HCT116 (cell line): ENCODE results near the gene DDX1. TPM values are rescaled to one million over a fixed set of nuclear protein-coding genes. Genes with fewer than 3 reads are reported as not detected.

Experiments used
- ATAC-seq: fragments of 200-7000 bp; cut with Tn5 transposase; 2 replicates; pipeline ENCODE4 v1.9.1; 2020; ENCODE audit warnings: mild to moderate bottlenecking, moderate library complexity
- BruUV-seq: library from RNA; stranded (reverse); fragments of 400-500 nt; replicated peaks from 2 replicates; lab custom pipeline; 2021; lab: Mats Ljungman, UMichigan
- CTCF ChIA-PET: fragments of 300-600 bp; sonication (Branson Sonifier 250); formaldehyde crosslinking; loops from one replicate; lab custom pipeline; 2021; ENCODE audit warnings: antibody characterized with exemption; lab: Charles Lee
- POLR2A ChIA-PET: fragments of 300-600, 350-600 bp; sonication (Branson Sonifier 250); formaldehyde crosslinking; loops from one replicate; lab custom pipeline; 2021; ENCODE audit warnings: antibody characterized with exemption; lab: Charles Lee
- RAD21 ChIA-PET, 2 experiments: fragments of 300-600 bp; sonication (Branson Sonifier 250); formaldehyde crosslinking; loops; one replicate each; lab custom pipeline; 2023; ENCODE audit warnings: low total read pairs in 2 of 2; ENCODE audit not compliant: uncharacterized antibody in 2 of 2, unreplicated experiment in 2 of 2, low non-redundant PET in 1 of 2; lab: Charles Lee
- DNase-seq: peaks from one replicate; pipeline ENCODE4 v3.0.0-alpha.2; 2010; ENCODE audit warnings: low read depth, low spot score
- H2AFZ ChIP-seq: fragments of 200-600 bp; shearing (Covaris generic), sonication (generic); 2 replicates; pipeline ENCODE4 v1.6.1; 2017; ENCODE audit warnings: low read depth, mixed run types, mixed read lengths, antibody characterized with exemption, low read length; ENCODE audit not compliant: poor library complexity, severe bottlenecking
- H3K27ac ChIP-seq: 2 replicates; pipeline ENCODE4 v1.5.1; 2012; ENCODE audit warnings: low read depth, low read length
- H3K27me3 ChIP-seq: fragments of 200-600 bp; sonication (generic); 2 replicates; pipeline ENCODE4 v1.6.1; 2016; ENCODE audit warnings: mixed run types, low read length, mixed read lengths; ENCODE audit not compliant: insufficient read depth
- H3K36me3 ChIP-seq, 2 experiments: fragments of 200-500 bp in 1 of 2; fragments of 200-600 bp in 1 of 2; sonication (Bioruptor generic) in 1 of 2; sonication (generic) in 1 of 2; 2 replicates each; pipeline versions ENCODE4 v1.5.1 to v1.6.1; 2014 to 2016; ENCODE audit warnings: low read length in 2 of 2, inconsistent platforms in 1 of 2, mixed read lengths in 1 of 2, mixed run types in 1 of 2; ENCODE audit not compliant: insufficient read depth in 2 of 2, control insufficient read depth in 1 of 2
- H3K4me1 ChIP-seq, 2 experiments: fragments of 200-600 bp in 1 of 2; sonication (generic) in 1 of 2; 2 replicates each; pipeline versions ENCODE4 v1.5.1 to v1.6.1; 2012 to 2017; ENCODE audit warnings: low read length in 2 of 2, inconsistent platforms in 1 of 2, mild to moderate bottlenecking in 1 of 2, mixed read lengths in 1 of 2, mixed run types in 1 of 2, moderate library complexity in 1 of 2; ENCODE audit not compliant: insufficient read depth in 2 of 2, control insufficient read depth in 1 of 2
- H3K4me2 ChIP-seq: fragments of 200-600 bp; sonication (generic); 2 replicates; pipeline ENCODE4 v1.6.1; 2017; ENCODE audit warnings: mixed run types, low read length, mixed read lengths
- H3K4me3 ChIP-seq, 2 experiments: fragments of 200-600 bp in 1 of 2; sonication (generic) in 1 of 2; replicated peaks in 1 of 2; 2 replicates each; pipeline ENCODE4 v1.5.1; 2011 to 2016; ENCODE audit warnings: low read length in 2 of 2, control low read depth in 1 of 2, low read depth in 1 of 2, mild to moderate bottlenecking in 1 of 2, mixed read lengths in 1 of 2, mixed run types in 1 of 2
- H3K79me2 ChIP-seq: fragments of 200-600 bp; sonication (generic); 2 replicates; pipeline ENCODE4 v1.6.1; 2017; ENCODE audit warnings: mild to moderate bottlenecking, mixed run types, low read length, moderate library complexity, mixed read lengths; ENCODE audit not compliant: insufficient read depth
- H3K9ac ChIP-seq: fragments of 200-600 bp; sonication (generic); 2 replicates; pipeline ENCODE4 v1.6.1; 2016; ENCODE audit warnings: low read length, mixed read lengths
- H3K9me2 ChIP-seq: fragments of 200-600 bp; sonication (generic), shearing (Covaris generic); 2 replicates; pipeline ENCODE4 v1.6.1; 2017; ENCODE audit warnings: mixed run types, mild to moderate bottlenecking, moderate library complexity; ENCODE audit not compliant: insufficient read depth
- H3K9me3 ChIP-seq, 2 experiments: fragments of 200-500 bp in 1 of 2; fragments of 200-600 bp in 1 of 2; sonication (Bioruptor generic) in 1 of 2; sonication (generic) in 1 of 2; 2 replicates each; pipeline ENCODE4 v1.6.1; 2014 to 2017; ENCODE audit warnings: low read length in 2 of 2, mixed read lengths in 2 of 2, inconsistent platforms in 1 of 2, low read depth in 1 of 2, mild to moderate bottlenecking in 1 of 2, mixed run types in 1 of 2, moderate library complexity in 1 of 2; ENCODE audit not compliant: control insufficient read depth in 1 of 2, insufficient read depth in 1 of 2
- H4K20me1 ChIP-seq: fragments of 200-600 bp; sonication (generic), shearing (Covaris generic); 2 replicates; pipeline ENCODE4 v1.6.1; 2017; ENCODE audit warnings: mixed run types, mild to moderate bottlenecking, moderate library complexity; ENCODE audit not compliant: insufficient read depth
- EGR1 ChIP-seq: IDR thresholded peaks from 2 replicates; pipeline ENCODE4 v1.6.1; 2012; ENCODE audit warnings: low read depth
- ELF1 ChIP-seq: IDR thresholded peaks from 2 replicates; pipeline ENCODE4 v1.6.1; 2012; ENCODE audit warnings: low read depth, borderline replicate concordance
- EZH2 ChIP-seq: fragments of 200-600 bp; sonication (generic); IDR thresholded peaks from 2 replicates; pipeline ENCODE4 v1.6.1; 2017; ENCODE audit warnings: antibody characterized with exemption, mixed run types
- FOSL1 ChIP-seq: IDR thresholded peaks from 2 replicates; pipeline ENCODE4 v1.6.1; 2012; ENCODE audit warnings: low read depth
- POLR2A ChIP-seq: IDR thresholded peaks from 2 replicates; pipeline ENCODE4 v1.7.0; 2011; ENCODE audit warnings: borderline replicate concordance; ENCODE audit not compliant: insufficient read depth, insufficient read length; ENCODE audit errors: extremely low read depth
- POLR2AphosphoS5 ChIP-seq: IDR thresholded peaks from 2 replicates; pipeline ENCODE4 v1.6.1; 2011; ENCODE audit warnings: mild to moderate bottlenecking, low read depth, low read length, moderate library complexity
- SIN3A ChIP-seq: IDR thresholded peaks from 2 replicates; pipeline ENCODE4 v1.6.1; 2012; ENCODE audit warnings: low read depth
- SP1 ChIP-seq: IDR thresholded peaks from 2 replicates; pipeline ENCODE4 v1.6.1; 2012; ENCODE audit warnings: low read depth
- SRF ChIP-seq: IDR thresholded peaks from 2 replicates; pipeline ENCODE4 v1.6.1; 2012; ENCODE audit warnings: low read depth
- TCF7L2 ChIP-seq: IDR thresholded peaks from 2 replicates; pipeline ENCODE4 v1.7.0; 2011; ENCODE audit warnings: borderline replicate concordance, inconsistent platforms; ENCODE audit not compliant: insufficient read depth, insufficient read length; ENCODE audit errors: extremely low read depth
- YY1 ChIP-seq: IDR thresholded peaks from 2 replicates; pipeline ENCODE4 v1.6.1; 2011; ENCODE audit warnings: low read length, low read depth, moderate library complexity, mild to moderate bottlenecking; ENCODE audit not compliant: insufficient replicate concordance; ENCODE audit errors: extremely low read depth
- ZBTB33 ChIP-seq: IDR thresholded peaks from 2 replicates; pipeline ENCODE4 v1.6.1; 2011; ENCODE audit warnings: mild to moderate bottlenecking, low read length, moderate library complexity; ENCODE audit not compliant: insufficient replicate concordance; ENCODE audit errors: extremely low read depth
- ZFX ChIP-seq: fragments of 450-650 bp; IDR thresholded peaks from 2 replicates; pipeline ENCODE4 v1.6.1; 2017
- intact Hi-C: fragments of 100-400 bp; cut with micrococcal nuclease; formaldehyde crosslinking; loops from 2 replicates; pipeline ENCODE4 v1.10.0; 2022
- total RNA-seq: library from RNA; stranded (reverse); gene quantifications from one replicate; pipeline ENCODE4 v1.2.1, GENCODE V29; 2021; ENCODE audit not compliant: unreplicated experiment

DDX1 gene
- total RNA-seq, 1 experiment from 2014 or later: 117 TPM

DNA sequence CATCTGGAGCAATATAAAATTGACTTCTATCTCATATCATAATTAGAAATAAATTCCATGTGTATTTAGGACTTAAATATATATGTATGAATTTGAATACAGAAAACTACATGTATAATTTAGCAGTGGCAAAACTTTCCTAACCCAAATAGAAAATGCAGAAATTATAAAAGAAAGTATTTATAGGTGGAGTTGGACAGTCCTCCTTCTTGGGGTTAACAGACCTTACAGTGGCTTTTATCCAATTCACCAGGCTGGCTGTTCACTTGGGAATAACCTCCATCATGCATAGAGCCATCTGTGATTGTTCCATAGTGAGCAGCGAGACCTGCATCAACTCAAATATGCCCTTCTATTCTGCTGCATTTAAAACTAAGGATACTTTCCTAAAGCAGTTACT lies 8.3 kb downstream of the DDX1 start:
- BruUV-seq: no TSS peak
- H3K4me2 ChIP-seq: no peak overlapping the region
- no peak overlapping the region for H2AFZ ChIP-seq
- H3K9ac ChIP-seq: no peak overlapping the region
- no peaks in the 10 kb centered on the region for H3K4me1 ChIP-seq
- no peaks in the 10 kb centered on the region for H3K27me3 ChIP-seq
- TF ChIP-seq POLR2A (no peak), SIN3A (no peak), YY1 (no peak), TCF7L2 (no peak), FOSL1 (no peak), EZH2 (no peak), ELF1 (no peak)
- H3K9me3 ChIP-seq: no peaks in the 10 kb centered on the region
- H3K79me2 ChIP-seq: peaks cover 19% of the 10 kb centered on the region
- ATAC-seq: no peak
- no peaks in the 10 kb centered on the region; the same call in 1 of the 2 replicates for H4K20me1 ChIP-seq
- ChIA-PET POLR2A (no interaction called here), CTCF (no interaction called here), RAD21 (interaction anchor here in 1 of 2 experiments (0.7 kb wide), 1 partner anchor 439 kb away, joined by 3 read pairs; no protein-coding TSS in a partner anchor)
- no peaks in the 10 kb centered on the region for H3K9me2 ChIP-seq
- H3K27ac ChIP-seq: no peak overlapping the region
- no peak for DNase-seq
- intact Hi-C loops: no loop called here
- no peak overlapping the region for H3K4me3 ChIP-seq
- peaks cover 76 to 81% of the 10 kb centered on the region in 2 experiments for H3K36me3 ChIP-seq

GRCh38 chr2:15601681-15602080 lies 10.0 kb downstream of the DDX1 start:
- ChIA-PET RAD21 (no interaction called here), POLR2A (no interaction called here), CTCF (interaction anchor here (0.5 kb wide), 1 partner anchor 252 kb away, joined by 3 read pairs; no protein-coding TSS in a partner anchor)
- no TSS peak for BruUV-seq
- DNase-seq: no peak
- Histone ChIP-seq H4K20me1 (no peaks in the 10 kb centered on the region; the same call in 1 of the 2 replicates), H3K36me3 (peaks cover 77 to 85% of the 10 kb centered on the region in 2 experiments), H3K4me1 (no peaks in the 10 kb centered on the region), H3K9me2 (no peaks in the 10 kb centered on the region), H3K27me3 (no peaks in the 10 kb centered on the region), H3K9me3 (no peaks in the 10 kb centered on the region), H3K4me3 (no peak overlapping the region), H3K4me2 (no peak overlapping the region), H3K27ac (no peak overlapping the region), H2AFZ (no peak overlapping the region), H3K9ac (no peak overlapping the region), H3K79me2 (peaks cover 4% of the 10 kb centered on the region; the same call in 1 of the 2 replicates)
- no peak for ATAC-seq
- TF ChIP-seq YY1 (no peak), ZBTB33 (no peak), ELF1 (no peak), POLR2AphosphoS5 (no peak), EZH2 (no peak), EGR1 (no peak), TCF7L2 (no peak), ZFX (no peak), SRF (no peak), POLR2A (no peak), SP1 (no peak)
- intact Hi-C loops: no loop called here
